ENCODE results near the gene HELB. TPM values are rescaled to one million over a fixed set of nuclear protein-coding genes. Genes with fewer than 3 reads are reported as not detected.

The HELB gene
- total RNA-seq, 1 donor from 2014 or later = 0.99 TPM

DNA sequence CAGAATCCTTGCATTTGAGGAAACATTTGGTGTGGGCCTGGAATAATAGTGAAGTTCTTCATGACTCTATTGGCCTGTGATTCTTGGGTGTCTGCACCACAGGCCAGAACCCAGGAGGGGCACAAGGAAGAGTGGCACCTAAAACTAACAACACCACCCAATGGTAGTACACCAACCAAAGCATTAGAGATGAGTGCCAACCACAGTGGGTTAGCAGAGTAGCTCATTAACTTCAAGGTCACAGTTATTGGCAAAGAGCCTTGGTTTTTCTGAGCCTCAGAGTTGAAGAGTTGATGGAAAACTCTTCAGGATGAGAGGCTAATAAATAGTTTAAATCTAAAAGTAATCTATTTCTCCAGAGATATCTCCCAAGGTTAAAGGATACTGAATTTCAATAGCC lies 57.0 kb downstream of the HELB start:
- DNase-seq (ENCODE audit: low read depth) = no peak

DNA sequence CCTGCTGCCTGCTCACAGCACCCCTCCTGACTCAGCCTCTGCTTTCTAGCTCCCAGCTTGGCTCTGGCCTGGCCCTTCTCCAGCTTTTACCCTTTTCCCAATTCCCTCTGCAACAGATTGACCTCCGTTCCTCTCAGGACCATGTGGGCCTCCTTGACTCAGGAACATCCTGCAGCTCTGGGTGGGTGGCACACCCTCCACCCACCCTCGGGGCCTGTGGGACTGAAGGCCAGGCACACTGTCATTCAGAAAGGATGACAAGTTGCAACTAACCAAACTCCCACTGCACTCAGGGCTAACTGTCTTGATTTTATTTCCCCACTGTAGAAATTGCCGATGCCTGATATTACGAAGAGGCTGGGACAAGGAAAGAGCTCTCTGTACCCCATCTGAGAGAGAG lies 59.4 kb downstream of the HELB start:
- DNase-seq (ENCODE audit: low read depth) = no peak

DNA sequence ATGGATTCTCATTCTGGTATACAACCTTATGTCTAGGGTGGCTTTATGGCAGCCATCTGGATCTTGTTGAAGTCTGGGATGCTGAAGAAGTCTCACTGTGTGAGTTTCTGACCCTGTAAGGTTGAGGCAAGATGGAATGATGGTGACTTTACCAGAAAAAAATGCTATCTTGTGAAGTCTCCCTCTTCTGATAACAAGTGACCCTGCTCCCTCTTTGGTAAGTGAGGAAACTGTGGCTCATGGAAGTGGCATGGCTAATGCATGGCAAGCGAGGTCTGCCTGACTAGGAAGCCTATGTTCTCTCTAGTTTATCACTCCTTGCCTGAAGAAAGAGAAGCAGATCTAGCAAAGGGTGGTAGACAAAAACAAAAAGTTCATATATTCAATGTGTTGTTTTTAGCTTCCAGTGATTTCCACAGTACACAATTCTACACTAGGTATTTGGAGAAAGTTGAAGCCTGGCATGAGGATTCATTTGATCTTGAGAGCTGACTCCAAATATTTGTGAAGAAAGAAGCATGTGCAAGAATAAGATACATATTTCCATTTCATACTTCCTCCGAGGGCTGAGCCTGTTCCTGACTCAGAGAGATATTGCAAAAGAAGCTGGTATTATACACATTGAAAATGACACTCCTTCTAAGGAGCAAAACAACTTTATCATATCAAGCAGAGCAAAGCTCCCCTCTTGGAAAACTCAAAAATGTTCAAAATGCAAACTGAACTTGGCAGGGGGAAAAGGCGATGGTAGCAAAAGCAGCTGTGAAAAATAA lies 63.6 kb downstream of the HELB start:
- DNase-seq (ENCODE audit: low read depth) = no peak

DNA sequence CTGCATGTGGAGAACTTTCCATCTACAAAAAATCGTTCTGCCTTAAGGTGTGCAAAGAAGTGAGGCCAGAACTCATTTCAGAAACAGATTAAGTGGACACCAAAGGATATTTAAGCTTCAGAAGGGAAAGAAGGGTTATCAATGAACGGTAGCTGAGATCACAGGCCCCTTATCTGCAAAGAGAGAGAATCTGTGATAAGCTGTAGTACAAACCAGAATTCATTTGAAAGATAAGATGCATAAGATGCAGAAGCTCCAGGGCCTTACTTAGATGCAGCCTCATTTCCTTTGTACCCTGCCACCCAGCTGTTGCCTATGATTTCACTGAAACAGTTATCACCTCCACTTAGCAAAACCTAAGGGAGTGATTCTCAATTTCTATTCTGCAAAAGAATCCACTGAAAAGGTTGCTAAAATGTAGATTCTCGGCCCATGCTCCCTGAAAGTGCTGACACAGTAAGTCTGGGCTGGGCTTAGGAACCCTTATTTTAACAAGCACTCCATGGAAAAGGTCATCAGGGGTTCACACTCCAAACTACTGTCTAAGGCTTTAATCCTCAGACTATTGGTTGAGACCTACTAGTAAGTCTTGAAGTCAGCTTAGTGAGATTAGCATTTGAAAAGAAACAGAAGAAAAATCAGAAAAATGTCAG lies 64.8 kb downstream of the HELB start:
- DNase-seq (ENCODE audit: low read depth) = no peak

DNA sequence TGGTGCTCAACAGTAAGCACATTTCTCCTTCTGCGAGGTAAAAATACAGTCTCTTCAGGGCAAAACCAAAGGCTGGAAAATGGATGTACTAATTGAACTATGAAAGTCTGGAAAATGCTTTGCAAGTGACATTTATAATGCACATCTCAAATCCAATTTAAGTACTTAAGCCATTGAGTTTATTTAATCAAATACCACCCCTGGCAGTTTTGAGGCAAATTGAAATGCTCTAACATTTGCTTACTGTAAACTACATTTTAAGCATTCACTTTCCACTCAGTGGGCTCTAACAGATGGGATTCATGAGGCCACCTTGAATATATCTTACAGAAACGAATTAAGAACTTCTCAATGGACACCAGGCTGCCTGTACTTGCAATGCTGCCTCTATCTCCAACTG lies 69.7 kb downstream of the HELB start:
- DNase-seq (ENCODE audit: low read depth) = no peak

DNA sequence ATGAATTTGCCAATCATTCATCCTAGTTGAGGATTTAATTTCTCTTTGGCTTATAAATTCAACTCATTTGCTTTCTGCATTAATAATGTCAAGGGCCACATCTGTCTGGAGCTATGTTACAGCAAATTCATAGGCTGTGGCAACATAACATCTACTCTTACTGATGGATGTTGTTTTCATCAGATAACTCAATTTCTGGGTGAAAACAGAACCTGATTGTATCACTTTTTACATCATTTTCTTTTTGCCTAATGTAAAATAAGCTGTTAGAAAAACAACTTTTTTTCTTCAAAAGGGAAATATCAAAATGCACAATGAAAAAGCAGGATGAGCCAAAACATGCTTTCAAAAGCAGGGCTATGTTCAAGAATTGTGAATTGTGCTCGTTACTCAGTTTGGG lies 73.3 kb downstream of the HELB start:
- DNase-seq (ENCODE audit: low read depth) = no peak

DNA sequence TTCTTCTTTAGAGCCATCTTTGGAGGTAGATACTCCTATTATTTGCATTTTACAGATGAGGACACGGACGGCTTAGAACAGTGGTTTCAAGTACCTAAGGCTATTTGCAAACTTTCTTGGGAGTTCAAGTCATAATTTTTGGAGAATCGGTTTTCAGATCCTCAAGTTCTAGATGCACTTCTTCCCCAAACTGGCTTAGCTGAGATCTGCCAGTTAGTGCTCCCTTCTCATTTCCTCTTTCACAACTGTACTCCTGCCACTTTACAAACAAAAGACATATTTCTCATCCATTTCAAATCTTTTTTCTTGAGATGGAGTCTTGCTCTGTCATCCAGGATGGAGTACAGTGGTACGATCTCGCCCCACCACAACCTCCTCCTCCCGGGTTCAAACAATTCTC lies 77.3 kb downstream of the HELB start:
- no peak for DNase-seq (ENCODE audit: low read depth)

DNA sequence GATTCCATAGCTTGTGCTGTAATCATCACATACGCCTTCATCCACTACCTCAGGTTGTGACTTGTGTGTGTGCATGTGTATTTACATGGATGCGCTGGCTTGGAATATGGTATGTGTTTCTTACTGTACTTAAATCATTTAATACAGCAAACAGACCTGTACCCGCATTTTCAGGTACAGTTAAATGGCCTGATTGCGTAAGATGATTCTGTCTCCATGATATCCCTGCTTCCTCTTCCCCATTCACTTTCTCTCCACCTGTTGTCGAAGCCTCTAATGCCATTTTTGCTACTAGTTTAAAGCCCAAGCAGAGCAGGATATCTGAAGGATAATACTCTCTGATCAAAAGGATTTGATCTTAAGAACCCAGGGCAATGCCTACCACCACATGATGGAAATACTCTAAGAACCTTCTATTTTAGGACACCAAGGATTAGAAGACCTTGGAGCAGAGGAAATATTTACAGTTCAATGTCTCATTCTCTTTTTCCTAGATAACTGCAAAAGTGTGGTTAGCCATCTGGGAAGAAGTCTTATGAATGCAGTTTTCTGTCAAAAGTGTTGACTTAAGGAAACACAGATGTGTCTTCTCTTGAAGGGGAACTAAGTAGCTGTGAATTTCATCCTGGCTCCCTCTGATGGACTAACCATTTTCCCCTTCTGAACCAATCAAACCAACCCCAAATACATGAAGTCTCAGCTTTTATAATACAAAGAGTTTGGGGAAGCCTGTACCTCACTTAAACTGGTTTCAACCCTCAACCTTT lies 78.7 kb downstream of the HELB start:
- DNase-seq (ENCODE audit: low read depth) = no peak

DNA sequence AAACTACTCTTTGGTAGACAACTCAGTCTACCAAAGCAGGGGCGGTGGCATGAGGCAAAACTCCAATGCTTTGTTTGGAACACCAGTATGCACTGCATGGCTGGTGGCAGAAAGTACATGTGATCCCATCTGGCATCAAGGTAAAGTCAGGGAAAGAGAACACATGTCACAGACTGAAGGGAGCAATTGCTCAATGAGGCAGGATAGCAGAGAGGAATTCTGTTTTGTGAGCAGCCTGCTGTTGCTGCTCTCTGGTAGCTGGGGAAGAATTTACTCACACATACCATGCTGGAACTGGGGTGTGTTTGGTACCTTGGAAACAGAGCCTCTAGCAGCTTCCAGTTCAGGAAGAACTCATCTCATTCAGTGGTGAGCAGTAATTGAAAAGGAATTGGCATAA lies 84.8 kb downstream of the HELB start:
- DNase-seq (ENCODE audit: low read depth) = no peak

Other genes with a start within 250 kb of the HELB start
- 16.2 and 19.0 TPM in 2 replicates for gene LLPH, start 171.7 kb upstream of the HELB start, total RNA-seq
- gene TMBIM4, start 132.5 kb upstream of the HELB start, total RNA-seq = 95.8 and 115 TPM in 2 replicates
- 0.32 TPM in 1 of 2 replicates, not detected in the other for gene IRAK3, start 113.3 kb upstream of the HELB start, total RNA-seq

Data from myocyte (in vitro differentiated cells).